ENCODE data around the gene DPP4.

DPP4 gene

GRCh38 chr2:162085090-162085891, 11.3 kb upstream of the DPP4 start:
- no peak for DNase-seq

GRCh38 chr2:162084536-162084935, 10.5 kb upstream of the DPP4 start:
- no peak for DNase-seq

GRCh38 chr2:162082681-162083080, 8.7 kb upstream of the DPP4 start:
- no peak for DNase-seq

- DNase-seq, result no peak
These were observed 8.0 kb upstream of the DPP4 start for GRCh38 chr2:162082036-162082435.

GRCh38 chr2:162079514-162079913, 5.5 kb upstream of the DPP4 start:
- no peak for DNase-seq

- no peak for DNase-seq
These were observed 1.7 kb upstream of the DPP4 start for GRCh38 chr2:162075689-162076132.

- no peak for DNase-seq
These were observed 1.1 kb upstream of the DPP4 start for GRCh38 chr2:162074928-162075688.

GRCh38 chr2:162074632-162074895, 549 bp upstream of the DPP4 start:
- no peak for DNase-seq

GRCh38 chr2:162072976-162073887, 783 bp downstream of the DPP4 start:
- peak; percentile 48 for DNase-seq

GRCh38 chr2:162072181-162072702, 1.8 kb downstream of the DPP4 start:
- DNase-seq, result peak; percentile 84

GRCh38 chr2:162071001-162071400, 3.0 kb downstream of the DPP4 start:
- no peak for DNase-seq

- DNase-seq, result no peak
These were observed 3.6 kb downstream of the DPP4 start for GRCh38 chr2:162070228-162070936.

GRCh38 chr2:162069267-162069903, 4.6 kb downstream of the DPP4 start:
- DNase-seq, result no peak

- no peak for DNase-seq
These were observed 6.4 kb downstream of the DPP4 start for GRCh38 chr2:162067596-162067995.

- DNase-seq, result no peak
These were observed 8.2 kb downstream of the DPP4 start for GRCh38 chr2:162065767-162066166.

- DNase-seq, result no peak
These were observed 10.1 kb downstream of the DPP4 start for GRCh38 chr2:162063899-162064298.

- DNase-seq, result no peak
These were observed 10.7 kb downstream of the DPP4 start for GRCh38 chr2:162063281-162063680.

- DNase-seq, result peak; percentile 72
These were observed 11.5 kb downstream of the DPP4 start for GRCh38 chr2:162062559-162062958.

GRCh38 chr2:162061021-162061420, 13.0 kb downstream of the DPP4 start:
- no peak for DNase-seq

- DNase-seq, result no peak
These were observed 13.5 kb downstream of the DPP4 start for GRCh38 chr2:162060532-162060931.

- peak; percentile 88 for DNase-seq
These were observed 14.9 kb downstream of the DPP4 start for GRCh38 chr2:162058973-162059668.

All from activated CD4-positive, alpha-beta T cell treated with anti-CD3 and anti-CD28 coated beads, Interleukin-10, Interleukin-2, amounts not matched to agents 100 ng/mL and 50 ng/mL, durations not matched to agents 16 hours and 8 hours (primary cell).